ENCODE data around the gene RASA3.

RASA3 gene

DNA sequence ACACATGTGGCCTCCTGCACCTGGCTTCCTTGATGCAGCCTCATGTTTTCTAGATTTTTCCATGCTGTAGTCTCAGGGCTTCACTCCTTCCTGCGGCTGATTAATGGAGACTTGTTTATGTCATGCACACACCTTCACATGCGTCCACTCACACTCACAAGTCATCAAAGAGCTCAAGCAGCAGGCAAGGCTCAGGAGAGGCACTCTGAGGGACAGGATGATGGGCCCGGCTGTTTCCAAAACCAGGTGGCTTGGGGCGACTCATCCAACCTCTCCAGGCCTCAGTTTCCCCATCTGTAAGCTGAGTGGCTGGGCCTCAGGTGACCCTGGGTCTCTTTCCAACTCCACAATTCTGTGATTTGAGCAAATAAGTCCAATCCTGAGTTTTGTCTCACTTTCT, 36.9 kb downstream of the RASA3 start:
- DNase-seq (ENCODE audit: low read depth, low spot score), result no peak
- ChIA-PET POLR2A (interaction anchor here (0.9 kb wide), 1 partner anchor 31 kb away, joined by 3 read pairs; no protein-coding TSS in a partner anchor), CTCF (interaction anchor here (1.0 kb wide), 1 partner anchor 20 kb away, joined by 3 read pairs; no protein-coding TSS in a partner anchor)
- no peak for TF ChIP-seq CTCF (IDR thresholded peaks at IDR 0.05; ENCODE audit: insufficient read depth, low read length, missing control alignments)
- no peak overlapping the region for H3K4me3 ChIP-seq (ENCODE audit: low read depth, low read length)

GRCh38 chr13:114093118-114093517, 39.3 kb downstream of the RASA3 start:
- CTCF ChIA-PET, result interaction anchor here (1.0 kb wide), 1 partner anchor 11 kb away, joined by 3 read pairs; no protein-coding TSS in a partner anchor
- TF ChIP-seq CTCF (IDR thresholded peaks at IDR 0.05; ENCODE audit: insufficient read depth, low read length, missing control alignments), result no peak
- POLR2A ChIA-PET, result no interaction called here
- DNase-seq (ENCODE audit: low read depth, low spot score), result no peak
- no peak overlapping the region for H3K4me3 ChIP-seq (ENCODE audit: low read depth, low read length)

GRCh38 chr13:114092468-114092867, 40.0 kb downstream of the RASA3 start:
- H3K4me3 ChIP-seq (ENCODE audit: low read depth, low read length), result no peak overlapping the region
- ChIA-PET POLR2A (no interaction called here), CTCF (no interaction called here)
- TF ChIP-seq CTCF (IDR thresholded peaks at IDR 0.05; ENCODE audit: insufficient read depth, low read length, missing control alignments), result no peak
- DNase-seq (ENCODE audit: low read depth, low spot score), result no peak

DNA sequence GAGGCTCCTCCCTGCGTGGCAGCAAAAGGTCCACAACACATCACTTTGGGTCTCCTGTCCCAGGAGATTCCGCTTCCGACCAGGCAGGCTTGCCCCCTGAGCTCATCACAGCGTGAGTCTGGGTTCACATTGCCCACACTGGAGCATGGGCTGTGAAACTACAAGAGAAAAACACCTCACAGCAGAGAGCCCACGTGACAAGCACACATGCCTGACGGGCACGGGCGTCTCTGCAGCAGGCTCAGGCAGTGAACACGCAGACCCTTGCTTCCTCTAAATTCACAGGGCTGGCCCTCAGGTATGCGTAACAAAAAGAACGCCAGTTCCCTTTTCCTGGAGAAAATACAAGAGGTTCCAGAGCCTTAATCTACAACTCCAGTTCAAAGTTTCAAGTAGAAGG, 41.9 kb downstream of the RASA3 start:
- no peak for TF ChIP-seq CTCF (IDR thresholded peaks at IDR 0.05; ENCODE audit: insufficient read depth, low read length, missing control alignments)
- CTCF ChIA-PET, result no interaction called here

GRCh38 chr13:114089751-114090400, 42.5 kb downstream of the RASA3 start:
- TF ChIP-seq CTCF (IDR thresholded peaks at IDR 0.05; ENCODE audit: insufficient read depth, low read length, missing control alignments), result no peak
- no peak for DNase-seq (ENCODE audit: low read depth, low spot score)
- POLR2A ChIA-PET, result interaction anchor here (0.5 kb wide), 1 partner anchor 28 kb away, joined by 3 read pairs; no protein-coding TSS in a partner anchor
- CTCF ChIA-PET, result interaction anchor here (1.9 kb wide), 1 partner anchor 11 kb away, joined by 7 read pairs; no protein-coding TSS in a partner anchor
- no peak overlapping the region for H3K4me3 ChIP-seq (ENCODE audit: low read depth, low read length)

More for the DNA sequence above, 41.9 kb downstream of the RASA3 start:
- no peak for DNase-seq (ENCODE audit: low read depth, low spot score)
- POLR2A ChIA-PET, result interaction anchor here (0.5 kb wide), 1 partner anchor 27 kb away, joined by 3 read pairs; no protein-coding TSS in a partner anchor
- no peak overlapping the region for H3K4me3 ChIP-seq (ENCODE audit: low read depth, low read length)

DNA sequence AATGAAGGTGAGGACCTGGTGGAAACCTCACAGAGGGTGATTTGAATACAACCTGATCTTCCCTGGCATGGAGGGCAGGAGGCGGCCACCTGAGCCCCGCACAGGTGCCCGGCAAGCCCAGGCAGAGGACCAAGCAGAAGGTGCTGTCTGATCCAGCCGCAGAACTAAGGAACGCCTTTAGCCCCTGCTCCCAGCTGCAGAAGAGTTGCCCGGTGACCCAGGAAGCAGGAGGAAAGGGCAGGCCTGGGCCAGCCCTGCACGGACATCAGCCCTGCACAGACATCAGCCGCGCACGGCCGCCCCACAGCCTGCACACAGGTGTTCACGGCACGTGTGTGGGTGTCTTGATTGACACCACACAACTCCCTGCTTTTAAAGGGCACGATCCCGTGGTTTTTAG, 43.1 kb downstream of the RASA3 start:
- no peak for TF ChIP-seq CTCF (IDR thresholded peaks at IDR 0.05; ENCODE audit: insufficient read depth, low read length, missing control alignments)
- POLR2A ChIA-PET, result no interaction called here
- no peak for DNase-seq (ENCODE audit: low read depth, low spot score)
- no peak overlapping the region for H3K4me3 ChIP-seq (ENCODE audit: low read depth, low read length)
- CTCF ChIA-PET, result interaction anchor here (1.9 kb wide), 1 partner anchor 10 kb away, joined by 7 read pairs; no protein-coding TSS in a partner anchor

Data from AG04449 (cell line).